Mesothelial cell of epicardium (in vitro differentiated cells): ENCODE results near the gene UBXN1. TPM values are rescaled to one million over a fixed set of nuclear protein-coding genes. Genes with fewer than 3 reads are reported as not detected.

Experiments used
- DNase-seq, 2 experiments: peaks; one replicate each; pipeline ENCODE4 v3.0.0; 2021; ENCODE audit warnings: low spot score in 2 of 2; ENCODE audit not compliant: unreplicated experiment in 2 of 2
- H3K27ac Mint-ChIP-seq: 2 replicates; pipeline ENCODE4 v1.8.0; 2021; ENCODE audit warnings: mixed read lengths
- H3K27me3 Mint-ChIP-seq: 2 replicates; pipeline ENCODE4 v1.8.0; 2021; ENCODE audit warnings: low read depth, mixed read lengths
- H3K36me3 Mint-ChIP-seq: 2 replicates; pipeline ENCODE4 v1.8.0; 2021; ENCODE audit warnings: mixed read lengths
- H3K4me1 Mint-ChIP-seq: 2 replicates; pipeline ENCODE4 v1.8.0; 2021; ENCODE audit warnings: mixed read lengths
- H3K4me3 Mint-ChIP-seq: 2 replicates; pipeline ENCODE4 v1.8.0; 2021; ENCODE audit warnings: mild to moderate bottlenecking, moderate library complexity, mixed read lengths
- H3K9me3 Mint-ChIP-seq: 2 replicates; pipeline ENCODE4 v1.8.0; 2021; ENCODE audit warnings: mixed read lengths
- CTCF ChIP-seq: fragments of 200-600 bp; sonication (generic); IDR thresholded peaks from one replicate; pipeline ENCODE4 v1.5.0; 2021; ENCODE audit warnings: antibody characterized with exemption; ENCODE audit not compliant: unreplicated experiment
- total RNA-seq: library from RNA; stranded (reverse); gene quantifications from 3 replicates; pipeline ENCODE4 v1.2.1, GENCODE V29; 2021

UBXN1 gene
- total RNA-seq, 1 donor from 2014 or later, result 119 TPM

DNA sequence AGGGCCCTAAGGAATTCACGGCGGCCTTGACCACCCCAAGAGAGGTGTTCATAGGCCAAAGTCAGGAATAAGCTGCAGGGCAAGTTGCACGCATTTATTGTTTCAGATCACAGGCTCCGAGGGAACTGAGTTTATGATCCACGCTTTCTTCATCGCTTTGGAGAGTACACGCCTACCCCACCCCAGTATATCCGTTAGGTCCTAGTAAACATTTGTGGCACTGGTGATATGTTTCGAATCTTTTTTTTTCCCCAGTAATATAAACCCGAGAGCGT, 33.3 kb downstream of the UBXN1 start:
- Mint-ChIP-seq H3K36me3 (peaks cover 4% of the 10 kb centered on the region), H3K4me3 (peak overlapping the region; percentile 92), H3K4me1 (peaks cover 12% of the 10 kb centered on the region), H3K27ac (peak overlapping the region; percentile 96), H3K9me3 (no peaks in the 10 kb centered on the region), H3K27me3 (no peaks in the 10 kb centered on the region)
- no peak for DNase-seq
- TF ChIP-seq CTCF, result no peak

DNA sequence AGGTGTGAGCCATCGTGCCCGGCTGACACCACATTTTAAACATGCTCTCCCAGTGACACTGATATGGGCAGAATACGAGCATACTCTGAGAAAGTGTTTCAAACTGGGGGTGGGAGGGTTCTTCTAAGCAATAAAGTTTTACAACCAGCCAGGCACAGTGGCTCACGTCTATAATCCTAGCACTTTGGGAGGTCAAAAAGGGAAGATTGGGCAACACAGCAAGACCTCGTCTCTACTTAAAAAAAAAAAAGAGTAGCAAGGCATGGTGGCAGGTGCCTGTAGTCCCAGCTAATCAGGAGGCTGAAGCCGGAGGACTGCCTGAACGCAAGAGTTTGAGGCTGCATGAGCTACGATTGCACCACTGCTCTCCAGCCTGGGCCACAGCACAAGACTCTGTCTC, 34.7 kb downstream of the UBXN1 start:
- Mint-ChIP-seq H3K27ac (peak overlapping the region; percentile 59), H3K4me1 (peaks cover 12% of the 10 kb centered on the region), H3K9me3 (no peaks in the 10 kb centered on the region), H3K36me3 (peaks cover 6% of the 10 kb centered on the region), H3K4me3 (peak overlapping the region; percentile 24), H3K27me3 (no peaks in the 10 kb centered on the region)
- DNase-seq, result no peak
- no peak for TF ChIP-seq CTCF

DNA sequence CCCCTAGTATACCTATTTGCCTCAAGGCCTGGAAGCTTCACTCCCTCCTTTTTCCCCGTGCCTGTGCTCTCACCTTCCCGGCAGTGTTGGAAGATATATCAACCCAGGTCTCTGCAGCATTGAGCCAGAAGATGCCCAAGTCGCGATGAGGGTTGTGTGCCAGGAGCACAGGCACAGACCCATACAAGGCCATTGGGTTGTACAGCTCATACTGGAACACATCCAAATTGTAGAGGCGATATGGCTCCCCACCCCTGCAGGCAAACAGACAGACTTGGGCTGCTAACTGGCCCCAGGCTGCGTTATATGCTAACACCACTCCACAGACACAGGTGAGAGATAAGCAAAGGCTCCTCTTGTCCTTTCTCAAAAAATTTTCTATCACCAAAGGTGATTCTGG, 46.4 kb downstream of the UBXN1 start:
- Mint-ChIP-seq H3K4me3 (no peak overlapping the region), H3K27me3 (no peaks in the 10 kb centered on the region), H3K27ac (no peak overlapping the region), H3K36me3 (peaks cover 51% of the 10 kb centered on the region), H3K9me3 (no peaks in the 10 kb centered on the region), H3K4me1 (no peaks in the 10 kb centered on the region)
- TF ChIP-seq CTCF, result no peak
- no peak for DNase-seq

- peaks cover 49% of the 10 kb centered on the region for H3K36me3 Mint-ChIP-seq
These were observed 51.2 kb downstream of the UBXN1 start for GRCh38 chr11:62627713-62628112.

More at GRCh38 chr11:62627713-62628112, 51.2 kb downstream of the UBXN1 start:
- Mint-ChIP-seq H3K27ac (no peak overlapping the region), H3K27me3 (no peaks in the 10 kb centered on the region), H3K4me3 (no peak overlapping the region), H3K4me1 (no peaks in the 10 kb centered on the region), H3K9me3 (no peaks in the 10 kb centered on the region)
- no peak for TF ChIP-seq CTCF
- DNase-seq, result no peak

Other genes starting within 250 kb of the UBXN1 start
- 456 to 481 TPM (median 480 TPM) in 3 replicates for gene AHNAK, start 132.3 kb downstream of the UBXN1 start, total RNA-seq
- 1,747 to 1,829 TPM (median 1,814 TPM) in 3 replicates for gene EEF1G, start 105.2 kb downstream of the UBXN1 start, total RNA-seq
- 23.7 to 26.0 TPM (median 24.2 TPM) in 3 replicates for gene TUT1, start 87.5 kb downstream of the UBXN1 start, total RNA-seq
- 121 to 126 TPM (median 124 TPM) in 3 replicates for gene MTA2, start 77.2 kb downstream of the UBXN1 start, total RNA-seq
- 52.2 to 54.3 TPM (median 53.3 TPM) in 3 replicates for gene EML3, start 66.3 kb downstream of the UBXN1 start, total RNA-seq
- gene ROM1, start 65.8 kb downstream of the UBXN1 start, total RNA-seq, result 1.7 to 2.5 TPM (median 1.8 TPM) in 3 replicates
- 48.1 to 56.4 TPM (median 52.6 TPM) in 3 replicates for gene B3GAT3, start 57.1 kb downstream of the UBXN1 start, total RNA-seq
- 324 to 342 TPM (median 334 TPM) in 3 replicates for gene GANAB, start 32.5 kb downstream of the UBXN1 start, total RNA-seq
- 21.0 to 22.3 TPM (median 21.1 TPM) in 3 replicates for gene INTS5, start 25.8 kb downstream of the UBXN1 start, total RNA-seq
- 44.9 to 47.5 TPM (median 47.0 TPM) in 3 replicates for gene C11orf98, start 13.9 kb downstream of the UBXN1 start, total RNA-seq
- gene CSKMT, start 13.8 kb downstream of the UBXN1 start, total RNA-seq, result 17.1 to 20.6 TPM (median 18.7 TPM) in 3 replicates
- 7.3 to 8.4 TPM (median 8.0 TPM) in 3 replicates for gene UQCC3, start 7.4 kb downstream of the UBXN1 start, total RNA-seq
- gene LBHD1, start 6.8 kb downstream of the UBXN1 start, total RNA-seq, result 8.3 to 11.6 TPM (median 9.8 TPM) in 3 replicates
- gene LRRN4CL, start 10.5 kb upstream of the UBXN1 start, total RNA-seq, result 1.6 to 2.3 TPM (median 1.7 TPM) in 3 replicates
- gene BSCL2, start 28.4 kb upstream of the UBXN1 start, total RNA-seq, result 56.9 to 61.4 TPM (median 58.3 TPM) in 3 replicates
- 0.60 to 1.5 TPM (median 0.97 TPM) in 3 replicates for gene GNG3, start 28.6 kb upstream of the UBXN1 start, total RNA-seq
- 60.3 to 62.0 TPM (median 61.5 TPM) in 3 replicates for gene HNRNPUL2, start 48.4 kb upstream of the UBXN1 start, total RNA-seq
- 39.8 to 46.0 TPM (median 41.7 TPM) in 3 replicates for gene TTC9C, start 49.4 kb upstream of the UBXN1 start, total RNA-seq
- gene ZBTB3, start 75.1 kb upstream of the UBXN1 start, total RNA-seq, result 11.6 to 14.7 TPM (median 13.2 TPM) in 3 replicates
- 84.0 to 89.2 TPM (median 85.2 TPM) in 3 replicates for gene POLR2G, start 82.5 kb upstream of the UBXN1 start, total RNA-seq
- gene TAF6L, start 92.3 kb upstream of the UBXN1 start, total RNA-seq, result 40.2 to 42.9 TPM (median 42.8 TPM) in 3 replicates
- gene TMEM179B, start 108.3 kb upstream of the UBXN1 start, total RNA-seq, result 31.3 to 33.9 TPM (median 32.6 TPM) in 3 replicates
- 17.4 to 21.4 TPM (median 19.2 TPM) in 3 replicates for gene TMEM223, start 112.9 kb upstream of the UBXN1 start, total RNA-seq
- 108 to 111 TPM (median 110 TPM) in 3 replicates for gene NXF1, start 126.4 kb upstream of the UBXN1 start, total RNA-seq
- gene STX5, start 153.0 kb upstream of the UBXN1 start, total RNA-seq, result 55.2 to 57.9 TPM (median 55.8 TPM) in 3 replicates
- gene TEX54, start 153.8 kb upstream of the UBXN1 start, total RNA-seq, result not detected in 3 replicates
- gene WDR74, start 160.5 kb upstream of the UBXN1 start, total RNA-seq, result 59.3 to 63.7 TPM (median 62.1 TPM) in 3 replicates
- 205 to 212 TPM (median 208 TPM) in 3 replicates for gene SLC3A2, start 201.8 kb upstream of the UBXN1 start, total RNA-seq
- 0.09 to 0.72 TPM (median 0.11 TPM) in 3 replicates for gene CHRM1, start 242.3 kb upstream of the UBXN1 start, total RNA-seq